Measurements from ENCODE around the gene ZNF771. TPM values are rescaled to one million over a fixed set of nuclear protein-coding genes. Genes with fewer than 3 reads are reported as not detected.

The ZNF771 gene
- polyA plus RNA-seq, 1 donor (not counting 4 experiments of a cell fraction or from before 2014, with no cell fraction given) = 4.0 TPM

DNA sequence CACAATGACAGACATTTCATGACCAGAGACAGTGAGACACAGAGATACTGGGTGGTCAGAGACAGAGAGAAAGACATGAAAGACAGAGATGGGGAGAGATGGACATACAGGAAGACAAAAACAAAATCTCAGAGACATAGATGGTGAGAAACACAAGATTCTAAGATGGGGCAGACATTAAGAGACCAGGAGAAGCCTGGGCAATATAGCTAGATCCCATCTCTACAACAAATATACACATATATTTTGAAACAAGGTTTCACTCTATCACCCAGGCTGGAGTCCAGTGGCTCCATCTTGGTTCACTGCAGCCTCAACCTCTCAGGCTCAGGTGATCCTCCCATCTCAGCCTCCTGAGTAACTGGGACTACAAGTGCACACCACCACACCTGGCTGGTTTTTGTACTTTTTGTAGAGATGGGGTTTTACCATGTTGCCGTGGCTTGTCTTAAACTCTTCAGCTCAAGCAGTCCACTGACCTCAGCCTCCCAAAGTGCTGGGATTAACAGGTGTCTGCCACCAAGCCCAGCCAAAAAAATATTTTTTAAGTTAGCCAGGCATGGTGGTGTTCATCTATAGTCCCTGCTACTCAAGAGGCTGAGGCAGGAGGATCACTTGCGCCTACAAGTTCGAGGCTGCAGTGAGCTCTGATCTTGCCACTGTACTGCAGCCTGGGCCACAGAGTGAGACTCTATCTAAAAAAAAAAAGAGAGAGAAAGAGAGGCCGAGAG is 27.2 kb upstream of the ZNF771 start:
- DNase-seq (ENCODE audit: low read depth, low spot score) (no peak), FAIRE-seq (no peak)
- H3K9me3 ChIP-seq (ENCODE audit: control insufficient read depth, low read depth, low read length) = no peaks in the 10 kb centered on the region
- TF ChIP-seq EZH2 (IDR thresholded peaks at IDR 0.05; ENCODE audit: low read length) (no peak), CTCF (optimal IDR thresholded peaks at IDR 0.05 in 1 of 3, IDR thresholded peaks at IDR 0.05 in 1 of 3, conservative IDR thresholded peaks at IDR 0.05 in 1 of 3; ENCODE audit: extremely low read depth in 1 of 3, insufficient read depth in 2 of 3, low read length in 3 of 3) (no peak)
- H3K4me2 ChIP-seq (ENCODE audit: control insufficient read depth, extremely low read depth, insufficient read depth, low read depth, low read length) = no peak overlapping the region
- H3K27me3 ChIP-seq (ENCODE audit: control insufficient read depth, extremely low read depth, insufficient read depth, low read length) = no peaks in the 10 kb centered on the region
- no peak overlapping the region for H3K9ac ChIP-seq (ENCODE audit: control insufficient read depth, extremely low read depth, insufficient read depth, low read length)
- H2AFZ ChIP-seq (ENCODE audit: control insufficient read depth, low read length) = no peak overlapping the region
- no peak overlapping the region for H3K4me3 ChIP-seq (ENCODE audit: control insufficient read depth in 2 of 3, extremely low read depth in 1 of 3, insufficient read depth in 2 of 3, low read depth in 1 of 3, low read length in 3 of 3)
- H4K20me1 ChIP-seq (ENCODE audit: control insufficient read depth, extremely low read depth, insufficient read depth, low read length) = no peaks in the 10 kb centered on the region
- no peaks in the 10 kb centered on the region for H3K79me2 ChIP-seq (ENCODE audit: control insufficient read depth, insufficient read depth, low read length)
- H3K36me3 ChIP-seq (ENCODE audit: control insufficient read depth in 2 of 2, extremely low read depth in 1 of 2, insufficient read depth in 2 of 2, low read length in 2 of 2) = peaks cover 0 to 2% of the 10 kb centered on the region in 2 experiments
- dilution Hi-C loops (cut with MboI; ENCODE audit: extremely low pct_ligation_motif_present, low sequenced_read_pairs) = no loop called here
- no peaks in the 10 kb centered on the region for H3K9me1 ChIP-seq (ENCODE audit: control insufficient read depth, extremely low read depth, insufficient read depth, low read length)
- H3K4me1 ChIP-seq (ENCODE audit: control insufficient read depth, extremely low read depth, insufficient read depth, low read length) = peaks cover 9% of the 10 kb centered on the region
- no peak overlapping the region for H3K27ac ChIP-seq (ENCODE audit: control insufficient read depth, insufficient read depth, low read length)

DNA sequence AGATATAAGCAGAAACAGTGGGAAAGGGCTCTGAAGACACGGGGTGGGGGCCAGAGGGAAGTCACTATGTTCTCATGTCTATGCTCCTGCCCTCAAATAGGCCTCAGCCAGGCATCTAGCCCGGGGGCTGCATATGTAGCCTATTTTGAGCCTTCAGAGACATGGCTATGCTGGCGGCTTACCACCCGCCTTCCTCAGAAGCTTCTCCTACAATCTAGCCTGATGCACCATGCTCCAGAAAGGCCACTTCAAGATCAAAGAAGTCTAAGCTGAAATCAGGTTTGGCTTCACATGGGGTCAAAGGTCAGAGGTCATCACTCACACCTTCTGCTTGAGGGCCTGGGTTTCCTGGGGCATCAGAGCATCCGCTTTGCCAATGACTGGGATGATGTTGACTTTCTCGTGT is 26.6 kb upstream of the ZNF771 start:
- no peaks in the 10 kb centered on the region for H3K79me2 ChIP-seq (ENCODE audit: control insufficient read depth, insufficient read depth, low read length)
- dilution Hi-C loops (cut with MboI; ENCODE audit: extremely low pct_ligation_motif_present, low sequenced_read_pairs) = no loop called here
- peaks cover 9% of the 10 kb centered on the region for H3K4me1 ChIP-seq (ENCODE audit: control insufficient read depth, extremely low read depth, insufficient read depth, low read length)
- no peaks in the 10 kb centered on the region for H3K9me3 ChIP-seq (ENCODE audit: control insufficient read depth, low read depth, low read length)
- no peak for FAIRE-seq
- H3K36me3 ChIP-seq (ENCODE audit: control insufficient read depth in 2 of 2, extremely low read depth in 1 of 2, insufficient read depth in 2 of 2, low read length in 2 of 2) = peaks cover 0 to 2% of the 10 kb centered on the region in 2 experiments
- H3K9me1 ChIP-seq (ENCODE audit: control insufficient read depth, extremely low read depth, insufficient read depth, low read length) = no peaks in the 10 kb centered on the region
- H4K20me1 ChIP-seq (ENCODE audit: control insufficient read depth, extremely low read depth, insufficient read depth, low read length) = no peaks in the 10 kb centered on the region
- no peak for DNase-seq (ENCODE audit: low read depth, low spot score)
- no peak overlapping the region for H3K4me2 ChIP-seq (ENCODE audit: control insufficient read depth, extremely low read depth, insufficient read depth, low read depth, low read length)
- TF ChIP-seq CTCF (optimal IDR thresholded peaks at IDR 0.05 in 1 of 3, IDR thresholded peaks at IDR 0.05 in 1 of 3, conservative IDR thresholded peaks at IDR 0.05 in 1 of 3; ENCODE audit: extremely low read depth in 1 of 3, insufficient read depth in 2 of 3, low read length in 3 of 3) (no peak), EZH2 (IDR thresholded peaks at IDR 0.05; ENCODE audit: low read length) (no peak)
- no peak overlapping the region for H2AFZ ChIP-seq (ENCODE audit: control insufficient read depth, low read length)
- H3K4me3 ChIP-seq (ENCODE audit: control insufficient read depth in 2 of 3, extremely low read depth in 1 of 3, insufficient read depth in 2 of 3, low read depth in 1 of 3, low read length in 3 of 3) = no peak overlapping the region
- H3K27ac ChIP-seq (ENCODE audit: control insufficient read depth, insufficient read depth, low read length) = no peak overlapping the region
- no peak overlapping the region for H3K9ac ChIP-seq (ENCODE audit: control insufficient read depth, extremely low read depth, insufficient read depth, low read length)
- H3K27me3 ChIP-seq (ENCODE audit: control insufficient read depth, extremely low read depth, insufficient read depth, low read length) = no peaks in the 10 kb centered on the region
